ENCODE measurements around the gene RTTN. TPM values are rescaled to one million over a fixed set of nuclear protein-coding genes. Genes with fewer than 3 reads are reported as not detected.
A peak's percentile ranks its signal among the peaks of the same experiment; 100 is the strongest.
"Not testable (repeated sequence)": the region's sequence is repeated elsewhere in the genome, so short reads cannot be mapped to it uniquely, and the experiment has no call there.

The RTTN gene
- 3.3 TPM for polyA plus RNA-seq (2013, experiment 1 of 2)
- 3.1 TPM for polyA plus RNA-seq (2013, experiment 2 of 2)

- Histone ChIP-seq H3K4me2 (ENCODE audit: low read length, poor library complexity, severe bottlenecking) (peak within 1 kb of the TSS; percentile 76), H3K36me3 (ENCODE audit: control insufficient read depth in 1 of 2, insufficient read depth in 2 of 2, low read depth in 1 of 2, low read length in 2 of 2) (peaks cover 0 to 3% of the 10 kb centered on the region in 2 experiments), H3K27me3 (ENCODE audit: control insufficient read depth in 1 of 2, insufficient read depth in 1 of 2, low read length in 2 of 2) (no peaks in the 10 kb centered on the region), H2BK120ac (ENCODE audit: low read depth, low read length) (peak within 1 kb of the TSS; percentile 99), H3K4ac (ENCODE audit: low read depth in 1 of 2, low read length in 2 of 2) (peak within 1 kb of the TSS; percentile 49 to 88), H3K23ac (ENCODE audit: low read length in 2 of 2) (no peak within 1 kb of the TSS), H3K4me3 (ENCODE audit: insufficient read depth in 1 of 2, low read depth in 1 of 2, low read length in 2 of 2) (peak within 1 kb of the TSS; percentile 81 to 95), H4K8ac (ENCODE audit: low read length) (peak within 1 kb of the TSS; percentile 87), H3K18ac (ENCODE audit: low read depth in 1 of 2, low read length in 2 of 2) (peak within 1 kb of the TSS; percentile 96 to 97), H3K14ac (ENCODE audit: low read length in 2 of 2) (no peak within 1 kb of the TSS), H2AK5ac (ENCODE audit: low read length, severe bottlenecking) (no peak within 1 kb of the TSS), H2BK12ac (ENCODE audit: low read length in 2 of 2) (peak within 1 kb of the TSS in 1 of 2 experiments; percentile 49), H3K4me1 (ENCODE audit: control insufficient read depth, insufficient read depth, low read depth, low read length) (no peaks in the 10 kb centered on the region), H2BK5ac (ENCODE audit: low read depth, low read length, poor library complexity, severe bottlenecking) (peak within 1 kb of the TSS; percentile 47), H3K9ac (ENCODE audit: low read length) (peak within 1 kb of the TSS; percentile 98), H3K9me3 (ENCODE audit: control insufficient read depth, low read length) (no peaks in the 10 kb centered on the region), H2AFZ (ENCODE audit: low read depth, low read length) (peak within 1 kb of the TSS; percentile 81), H3K79me1 (replicated peaks; ENCODE audit: low read length, poor library complexity, severe bottlenecking) (peaks cover 8% of the 10 kb centered on the region), H3K27ac (ENCODE audit: low read length, poor library complexity, severe bottlenecking) (peak within 1 kb of the TSS; percentile 94), H2BK15ac (ENCODE audit: low read depth, poor library complexity, severe bottlenecking) (peak within 1 kb of the TSS; percentile 98), H4K91ac (ENCODE audit: low read length) (peak within 1 kb of the TSS; percentile 97)
- peak; percentile 96 for DNase-seq
- under 1% methylated on average over 75 of the region's 78 CpGs for WGBS
Measured at GRCh38 chr18:70205421-70206397, at the start of gene RTTN. Gene RTTN (minus strand): TSS chr18:70205687. CDS start chr18:70205658, 29 bp downstream.

- Histone ChIP-seq H2BK12ac (ENCODE audit: low read length in 2 of 2) (no peak overlapping the region), H3K36me3 (ENCODE audit: control insufficient read depth in 1 of 2, insufficient read depth in 2 of 2, low read depth in 1 of 2, low read length in 2 of 2) (no peaks in the 10 kb centered on the region), H3K9me3 (ENCODE audit: control insufficient read depth, low read length) (no peaks in the 10 kb centered on the region), H4K8ac (ENCODE audit: low read length) (no peak overlapping the region), H3K14ac (ENCODE audit: low read length in 2 of 2) (no peak overlapping the region), H4K91ac (ENCODE audit: low read length) (no peak overlapping the region), H2BK5ac (ENCODE audit: low read depth, low read length, poor library complexity, severe bottlenecking) (no peak overlapping the region), H3K4me3 (ENCODE audit: insufficient read depth in 1 of 2, low read depth in 1 of 2, low read length in 2 of 2) (no peak overlapping the region), H2BK15ac (ENCODE audit: low read depth, poor library complexity, severe bottlenecking) (no peak overlapping the region), H3K27me3 (ENCODE audit: control insufficient read depth in 1 of 2, insufficient read depth in 1 of 2, low read length in 2 of 2) (no peaks in the 10 kb centered on the region), H3K4me1 (ENCODE audit: control insufficient read depth, insufficient read depth, low read depth, low read length) (peaks cover 1% of the 10 kb centered on the region), H3K4ac (ENCODE audit: low read depth in 1 of 2, low read length in 2 of 2) (no peak overlapping the region), H3K4me2 (ENCODE audit: low read length, poor library complexity, severe bottlenecking) (no peak overlapping the region), H3K18ac (ENCODE audit: low read depth in 1 of 2, low read length in 2 of 2) (no peak overlapping the region), H2AFZ (ENCODE audit: low read depth, low read length) (no peak overlapping the region), H3K23ac (ENCODE audit: low read length in 2 of 2) (no peak overlapping the region), H3K79me1 (replicated peaks; ENCODE audit: low read length, poor library complexity, severe bottlenecking) (no peaks in the 10 kb centered on the region), H3K27ac (ENCODE audit: low read length, poor library complexity, severe bottlenecking) (no peak overlapping the region), H2BK120ac (ENCODE audit: low read depth, low read length) (no peak overlapping the region), H3K9ac (ENCODE audit: low read length) (no peak overlapping the region), H2AK5ac (ENCODE audit: low read length, severe bottlenecking) (no peak overlapping the region)
- DNase-seq, result no peak
- 97% methylated on average over 12 of the region's 12 CpGs for WGBS
Measured at GRCh38 chr18:70250781-70251180, 45.3 kb upstream of the RTTN start.

GRCh38 chr18:70249861-70250260 is 44.4 kb upstream of the RTTN start:
- 99% methylated on average over 18 of the region's 18 CpGs for WGBS
- not testable (repeated sequence) for H2BK120ac ChIP-seq (ENCODE audit: low read depth, low read length); H3K27me3 ChIP-seq (ENCODE audit: control insufficient read depth in 1 of 2, insufficient read depth in 1 of 2, low read length in 2 of 2)

GRCh38 chr18:70249118-70249517 is 43.6 kb upstream of the RTTN start:
- Histone ChIP-seq H2BK5ac (ENCODE audit: low read depth, low read length, poor library complexity, severe bottlenecking) (no peak overlapping the region), H2AFZ (ENCODE audit: low read depth, low read length) (no peak overlapping the region), H3K18ac (ENCODE audit: low read depth in 1 of 2, low read length in 2 of 2) (no peak overlapping the region), H4K91ac (ENCODE audit: low read length) (no peak overlapping the region), H3K14ac (ENCODE audit: low read length in 2 of 2) (no peak overlapping the region), H2BK15ac (ENCODE audit: low read depth, poor library complexity, severe bottlenecking) (no peak overlapping the region), H3K4me3 (ENCODE audit: insufficient read depth in 1 of 2, low read depth in 1 of 2, low read length in 2 of 2) (no peak overlapping the region), H3K9me3 (ENCODE audit: control insufficient read depth, low read length) (no peaks in the 10 kb centered on the region), H3K4me1 (ENCODE audit: control insufficient read depth, insufficient read depth, low read depth, low read length) (peaks cover 1% of the 10 kb centered on the region), H3K27me3 (ENCODE audit: control insufficient read depth in 1 of 2, insufficient read depth in 1 of 2, low read length in 2 of 2) (no peaks in the 10 kb centered on the region), H3K36me3 (ENCODE audit: control insufficient read depth in 1 of 2, insufficient read depth in 2 of 2, low read depth in 1 of 2, low read length in 2 of 2) (no peaks in the 10 kb centered on the region), H3K9ac (ENCODE audit: low read length) (peak overlapping the region; percentile 13), H3K4ac (ENCODE audit: low read depth in 1 of 2, low read length in 2 of 2) (no peak overlapping the region), H3K23ac (ENCODE audit: low read length in 2 of 2) (no peak overlapping the region), H2AK5ac (ENCODE audit: low read length, severe bottlenecking) (no peak overlapping the region), H2BK120ac (ENCODE audit: low read depth, low read length) (no peak overlapping the region), H3K79me1 (replicated peaks; ENCODE audit: low read length, poor library complexity, severe bottlenecking) (no peaks in the 10 kb centered on the region), H4K8ac (ENCODE audit: low read length) (no peak overlapping the region), H3K4me2 (ENCODE audit: low read length, poor library complexity, severe bottlenecking) (no peak overlapping the region), H2BK12ac (ENCODE audit: low read length in 2 of 2) (no peak overlapping the region), H3K27ac (ENCODE audit: low read length, poor library complexity, severe bottlenecking) (no peak overlapping the region)
- DNase-seq, result no peak
- WGBS, result 82% methylated on average over 5 of the region's 5 CpGs

More at GRCh38 chr18:70249861-70250260, 44.4 kb upstream of the RTTN start:
- not testable (repeated sequence) for H3K79me1 ChIP-seq (replicated peaks; ENCODE audit: low read length, poor library complexity, severe bottlenecking); H2BK15ac ChIP-seq (ENCODE audit: low read depth, poor library complexity, severe bottlenecking); DNase-seq; H3K9me3 ChIP-seq (ENCODE audit: control insufficient read depth, low read length); H2AK5ac ChIP-seq (ENCODE audit: low read length, severe bottlenecking); H4K91ac ChIP-seq (ENCODE audit: low read length); H3K36me3 ChIP-seq (ENCODE audit: control insufficient read depth in 1 of 2, insufficient read depth in 2 of 2, low read depth in 1 of 2, low read length in 2 of 2); H2AFZ ChIP-seq (ENCODE audit: low read depth, low read length); H3K4ac ChIP-seq (ENCODE audit: low read depth in 1 of 2, low read length in 2 of 2); H3K23ac ChIP-seq (ENCODE audit: low read length in 2 of 2); H3K4me3 ChIP-seq (ENCODE audit: insufficient read depth in 1 of 2, low read depth in 1 of 2, low read length in 2 of 2); H3K4me2 ChIP-seq (ENCODE audit: low read length, poor library complexity, severe bottlenecking); H3K18ac ChIP-seq (ENCODE audit: low read depth in 1 of 2, low read length in 2 of 2); H3K27ac ChIP-seq (ENCODE audit: low read length, poor library complexity, severe bottlenecking); H2BK12ac ChIP-seq (ENCODE audit: low read length in 2 of 2); H4K8ac ChIP-seq (ENCODE audit: low read length); H2BK5ac ChIP-seq (ENCODE audit: low read depth, low read length, poor library complexity, severe bottlenecking); H3K4me1 ChIP-seq (ENCODE audit: control insufficient read depth, insufficient read depth, low read depth, low read length); H3K14ac ChIP-seq (ENCODE audit: low read length in 2 of 2); H3K9ac ChIP-seq (ENCODE audit: low read length)

All from mesenchymal stem cell (in vitro differentiated cells and primary cell).